BLaER1 treated with 17β-estradiol and CSF1 and Interleukin-3, amounts not matched to agents 10 nM and 100 nM (cell line): ENCODE results near the gene SP110.

ENCODE experiments used
- H3K27ac ChIP-seq, 11 experiments: shearing (Covaris generic); formaldehyde crosslinking; 2 replicates each; pipeline ENCODE4 v1.8.1; 2022
- H3K27me3 ChIP-seq, 11 experiments: shearing (Covaris generic); formaldehyde crosslinking; 2 replicates each; pipeline ENCODE4 v1.8.1; 2022
- H3K36me3 ChIP-seq, 11 experiments: shearing (Covaris generic); formaldehyde crosslinking; 2 replicates each; pipeline ENCODE4 v1.8.1; 2022
- H3K4me1 ChIP-seq, 10 experiments: shearing (Covaris generic); formaldehyde crosslinking; 2 replicates each; pipeline ENCODE4 v1.8.1; 2022
- H3K4me2 ChIP-seq, 11 experiments: shearing (Covaris generic); formaldehyde crosslinking; 2 replicates each; pipeline ENCODE4 v1.8.1; 2022
- H3K4me3 ChIP-seq, 10 experiments: shearing (Covaris generic); formaldehyde crosslinking; 2 replicates each; pipeline ENCODE4 v1.8.1; 2022
- H3K9ac ChIP-seq, 11 experiments: shearing (Covaris generic); formaldehyde crosslinking; 2 replicates each; pipeline ENCODE4 v1.8.1; 2022
- H3K9me3 ChIP-seq, 11 experiments: shearing (Covaris generic); formaldehyde crosslinking; replicated peaks in 1 of 11; 2 replicates each; pipeline ENCODE4 v1.8.1; 2022
- H4K20me1 ChIP-seq, 11 experiments: shearing (Covaris generic); formaldehyde crosslinking; 2 replicates each; pipeline ENCODE4 v1.8.1; 2022
- Cebpa-rat ChIP-seq, 11 experiments: shearing (Covaris generic); IDR thresholded peaks; 2 replicates each; pipeline ENCODE4 v1.8.1; 2022

Gene SP110

DNA sequence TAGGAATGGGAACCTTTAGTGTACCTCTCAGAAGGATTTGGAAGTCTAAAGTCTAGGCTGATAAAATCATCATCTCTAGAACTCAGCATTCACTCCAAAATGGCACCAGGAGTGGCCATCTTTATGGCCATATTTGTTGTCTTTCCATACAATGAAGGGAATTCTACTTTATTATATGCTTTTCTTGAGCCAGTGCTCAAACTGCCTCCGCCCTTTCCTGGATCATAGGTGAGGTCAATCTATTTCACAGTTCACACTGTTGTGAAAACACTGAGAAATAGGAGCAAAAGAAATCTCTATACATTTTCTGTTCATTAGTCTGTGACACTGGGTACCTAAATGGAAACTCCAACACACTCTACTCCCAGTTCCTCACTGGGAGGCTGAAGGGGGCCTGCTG is 55.6 kb downstream of the SP110 start:
- H3K27me3 ChIP-seq: no peaks in the 10 kb centered on the region
- peaks cover 0 to 24% (median 12%) of the 10 kb centered on the region in 10 experiments; a peak in 15 of 20 replicates for H3K4me1 ChIP-seq
- H4K20me1 ChIP-seq: no peaks in the 10 kb centered on the region
- no peak overlapping the region for H3K27ac ChIP-seq
- H3K9me3 ChIP-seq: peaks cover 0 to 13% (median 0%) of the 10 kb centered on the region in 11 experiments; a peak in 2 of 22 replicates
- no peak overlapping the region for H3K4me3 ChIP-seq
- H3K4me2 ChIP-seq: no peak overlapping the region
- TF ChIP-seq Cebpa-rat (IDR thresholded peaks at IDR 0.05): no peak
- H3K9ac ChIP-seq: no peak overlapping the region
- peaks cover 0 to 16% (median 6%) of the 10 kb centered on the region in 11 experiments; a peak in 10 of 22 replicates for H3K36me3 ChIP-seq

DNA sequence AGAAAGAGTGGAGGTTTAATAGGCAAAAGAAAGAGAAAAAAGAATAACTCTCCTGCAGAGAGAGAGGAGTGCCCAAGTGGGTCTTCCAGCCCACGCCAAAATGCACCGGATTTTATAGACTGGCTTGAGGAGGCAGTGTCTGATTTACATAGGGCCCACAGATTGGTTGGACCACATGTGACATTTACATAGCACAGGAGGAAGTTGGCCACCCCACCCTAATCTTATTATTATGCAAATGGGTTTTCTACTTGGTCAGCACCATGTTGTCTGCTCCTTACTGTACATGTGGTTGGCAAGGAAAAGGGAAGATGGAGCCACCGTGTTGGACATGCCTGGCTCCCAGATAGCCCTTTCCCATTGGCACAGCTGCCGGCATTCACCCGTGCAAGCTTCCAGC is 56.8 kb downstream of the SP110 start:
- H3K4me2 ChIP-seq: peak overlapping the region in 3 of 11 experiments; percentile 22 to 52 (median 38); a peak in 5 of 22 replicates
- peaks cover 1 to 24% (median 13%) of the 10 kb centered on the region in 10 experiments; a peak in 18 of 20 replicates for H3K4me1 ChIP-seq
- H4K20me1 ChIP-seq: no peaks in the 10 kb centered on the region
- no peak for TF ChIP-seq Cebpa-rat (IDR thresholded peaks at IDR 0.05)
- H3K9ac ChIP-seq: no peak overlapping the region
- peaks cover 0 to 18% (median 0%) of the 10 kb centered on the region in 11 experiments; a peak in 3 of 22 replicates for H3K9me3 ChIP-seq
- H3K36me3 ChIP-seq: peaks cover 0 to 10% (median 5%) of the 10 kb centered on the region in 11 experiments; a peak in 10 of 22 replicates
- H3K4me3 ChIP-seq: no peak overlapping the region
- H3K27ac ChIP-seq: no peak overlapping the region
- H3K27me3 ChIP-seq: no peaks in the 10 kb centered on the region

DNA sequence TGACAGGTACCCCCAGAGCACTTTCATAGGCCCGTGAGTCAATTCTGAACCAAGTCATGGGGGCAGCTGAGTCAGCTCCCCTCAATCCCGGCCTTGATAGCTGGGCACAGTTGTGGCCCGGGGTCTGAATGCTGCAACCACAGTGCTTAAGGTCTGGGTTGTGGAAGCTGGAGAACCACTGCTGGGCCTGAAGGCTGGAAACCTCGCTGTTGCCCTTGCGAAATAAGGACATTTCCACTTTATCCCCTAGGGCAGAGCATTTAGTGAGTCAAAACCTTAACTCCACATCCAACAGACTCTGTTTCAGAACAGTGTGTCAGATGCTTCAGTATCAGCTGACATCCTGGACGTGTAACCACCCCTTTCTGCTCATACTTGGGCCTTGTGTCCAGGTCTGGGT is 58.6 kb downstream of the SP110 start:
- Histone ChIP-seq H3K9me3 (peaks cover 0 to 18% (median 0%) of the 10 kb centered on the region in 11 experiments; a peak in 3 of 22 replicates), H3K9ac (no peak overlapping the region), H3K36me3 (0 out of 22 replicates have a peak, but pooled peaks cover 0 to 5% (median 0%) of the 10 kb centered on the region in 11 experiments), H3K27ac (peak overlapping the region in 7 of 11 experiments; percentile 7 to 58 (median 34); a peak in 10 of 22 replicates), H3K27me3 (no peaks in the 10 kb centered on the region), H4K20me1 (no peaks in the 10 kb centered on the region), H3K4me2 (peak overlapping the region in 7 of 11 experiments; percentile 8 to 46 (median 16); a peak in 10 of 22 replicates), H3K4me3 (no peak overlapping the region), H3K4me1 (peaks cover 5 to 24% (median 18%) of the 10 kb centered on the region in 10 experiments; a peak in 18 of 20 replicates)
- TF ChIP-seq Cebpa-rat (IDR thresholded peaks at IDR 0.05): peak in 4 of 11 experiments; percentile 7 to 52 (median 36); a peak in 4 of 22 replicates

DNA sequence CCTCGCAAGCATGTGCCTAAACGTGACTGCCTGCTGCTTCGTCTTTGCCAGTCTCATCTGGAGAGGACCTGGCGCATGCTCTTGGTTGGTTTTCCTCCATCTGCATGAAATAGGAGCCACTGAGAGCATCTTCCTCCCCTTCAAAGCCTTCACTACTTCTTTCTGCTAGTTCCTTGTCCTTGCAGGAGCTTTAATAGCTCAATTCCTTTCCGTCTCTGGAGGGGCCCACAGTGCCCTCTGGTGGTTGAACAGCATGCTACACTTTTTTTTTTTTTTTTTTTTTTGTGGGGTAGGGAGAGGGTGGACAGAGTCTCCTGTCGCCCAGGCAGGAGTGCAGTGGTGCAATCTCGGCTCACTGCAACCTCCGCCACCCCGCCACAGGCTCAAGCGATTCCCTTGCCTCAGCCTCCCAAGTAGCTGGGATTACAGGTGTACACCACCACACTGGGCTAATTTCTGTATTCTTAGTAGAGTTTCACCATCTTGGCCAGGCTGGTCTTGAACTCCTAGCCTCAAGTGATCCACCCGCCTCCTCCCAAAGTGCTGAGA is 59.6 kb downstream of the SP110 start:
- no peaks in the 10 kb centered on the region for H3K27me3 ChIP-seq
- peaks cover 0 to 18% (median 0%) of the 10 kb centered on the region in 11 experiments; a peak in 3 of 22 replicates for H3K9me3 ChIP-seq
- 0 out of 22 replicates have a peak, but pooled peaks cover 0 to 5% (median 0%) of the 10 kb centered on the region in 11 experiments for H3K36me3 ChIP-seq
- H4K20me1 ChIP-seq: no peaks in the 10 kb centered on the region
- peaks cover 6 to 31% (median 21%) of the 10 kb centered on the region in 10 experiments; a peak in 18 of 20 replicates for H3K4me1 ChIP-seq
- H3K4me3 ChIP-seq: no peak overlapping the region
- no peak for TF ChIP-seq Cebpa-rat (IDR thresholded peaks at IDR 0.05)
- peak overlapping the region in 7 of 11 experiments; percentile 7 to 58 (median 34); a peak in 6 of 22 replicates for H3K27ac ChIP-seq
- no peak overlapping the region; a peak in 1 of 22 replicates for H3K4me2 ChIP-seq
- no peak overlapping the region for H3K9ac ChIP-seq

DNA sequence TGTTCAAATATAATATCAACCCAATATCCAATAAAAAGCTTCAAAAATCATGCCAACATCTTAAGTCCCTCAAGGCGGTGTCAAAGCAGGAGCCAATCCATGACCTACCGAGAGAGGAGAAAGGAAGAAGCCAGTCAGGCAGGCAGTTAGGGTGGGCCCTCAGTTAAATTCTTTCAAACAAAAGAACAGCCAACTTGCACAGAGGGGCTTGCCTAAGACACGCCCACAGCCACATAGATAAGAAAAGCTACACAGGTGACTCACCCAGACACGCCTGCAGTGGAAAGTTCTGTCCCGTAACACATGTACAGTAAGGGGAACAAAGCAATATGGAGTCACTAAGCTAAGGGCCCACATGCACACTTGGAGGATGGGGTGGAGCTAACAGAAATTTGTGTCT is 61.3 kb downstream of the SP110 start:
- no peak overlapping the region for H3K9ac ChIP-seq
- H3K36me3 ChIP-seq: 0 out of 22 replicates have a peak, but pooled peaks cover 0 to 2% (median 0%) of the 10 kb centered on the region in 11 experiments
- H3K4me3 ChIP-seq: no peak overlapping the region
- H3K4me2 ChIP-seq: no peak overlapping the region
- H3K27ac ChIP-seq: no peak overlapping the region
- peaks cover 0 to 17% (median 0%) of the 10 kb centered on the region in 11 experiments; a peak in 2 of 22 replicates for H3K9me3 ChIP-seq
- H4K20me1 ChIP-seq: no peaks in the 10 kb centered on the region
- no peaks in the 10 kb centered on the region for H3K27me3 ChIP-seq
- no peak for TF ChIP-seq Cebpa-rat (IDR thresholded peaks at IDR 0.05)
- H3K4me1 ChIP-seq: peaks cover 12 to 36% (median 23%) of the 10 kb centered on the region in 10 experiments; a peak in 19 of 20 replicates

DNA sequence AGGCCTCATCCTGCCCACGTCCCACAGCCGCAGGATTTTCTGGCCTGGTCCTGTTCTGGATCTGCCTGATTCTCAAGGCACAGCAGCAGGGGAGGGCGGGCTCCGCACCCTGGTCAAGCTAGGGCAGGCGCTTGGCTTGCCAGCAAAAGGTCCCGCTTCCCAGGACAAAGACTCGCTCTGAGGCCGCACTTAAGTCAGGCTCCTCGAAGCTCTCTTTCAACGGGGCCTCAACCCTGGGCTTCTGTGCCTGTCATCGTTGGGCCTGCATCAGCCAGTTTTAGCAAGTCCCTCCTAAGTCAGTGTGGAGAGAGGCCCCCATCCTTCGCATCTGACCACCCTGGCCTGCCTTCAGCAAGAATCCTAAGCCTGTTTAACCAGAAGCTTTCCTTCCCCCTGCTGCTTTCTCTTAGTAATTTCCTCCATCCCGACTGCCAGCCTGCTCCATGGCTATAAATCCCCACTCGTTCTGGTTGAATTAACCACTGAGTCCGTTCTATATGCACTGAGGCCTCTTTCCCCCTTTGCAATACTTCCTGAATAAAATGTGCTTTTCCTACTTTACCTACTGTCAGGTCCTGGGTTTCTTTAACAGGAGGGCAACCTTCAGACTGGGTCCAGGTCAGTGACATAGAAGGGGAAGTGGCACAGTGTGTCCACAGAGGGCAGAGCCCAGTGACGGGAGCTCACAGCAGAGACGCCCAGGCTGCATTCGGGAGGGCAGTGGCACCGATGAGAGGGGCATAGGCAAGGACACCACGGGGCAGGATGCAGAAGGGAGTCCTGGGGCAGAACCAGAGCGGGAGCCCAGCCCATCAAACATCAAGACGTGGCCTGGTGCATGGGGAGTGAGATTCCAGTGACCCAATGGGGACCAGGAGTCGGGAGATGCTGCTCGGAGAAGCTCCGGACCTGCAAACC is 62.7 kb downstream of the SP110 start:
- H4K20me1 ChIP-seq: no peaks in the 10 kb centered on the region
- no peak overlapping the region for H3K4me3 ChIP-seq
- peaks cover 12 to 31% (median 23%) of the 10 kb centered on the region in 10 experiments; a peak in 19 of 20 replicates for H3K4me1 ChIP-seq
- H3K9me3 ChIP-seq: peaks cover 0 to 14% (median 4%) of the 10 kb centered on the region in 11 experiments; a peak in 9 of 22 replicates
- H3K36me3 ChIP-seq: no peaks in the 10 kb centered on the region
- H3K27me3 ChIP-seq: no peaks in the 10 kb centered on the region
- TF ChIP-seq Cebpa-rat (IDR thresholded peaks at IDR 0.05): no peak
- peak overlapping the region in 1 of 11 experiments; percentile 18; a peak in 1 of 22 replicates for H3K27ac ChIP-seq
- no peak overlapping the region for H3K9ac ChIP-seq
- peak overlapping the region in 2 of 11 experiments; percentile 21 to 25; a peak in 2 of 22 replicates for H3K4me2 ChIP-seq

DNA sequence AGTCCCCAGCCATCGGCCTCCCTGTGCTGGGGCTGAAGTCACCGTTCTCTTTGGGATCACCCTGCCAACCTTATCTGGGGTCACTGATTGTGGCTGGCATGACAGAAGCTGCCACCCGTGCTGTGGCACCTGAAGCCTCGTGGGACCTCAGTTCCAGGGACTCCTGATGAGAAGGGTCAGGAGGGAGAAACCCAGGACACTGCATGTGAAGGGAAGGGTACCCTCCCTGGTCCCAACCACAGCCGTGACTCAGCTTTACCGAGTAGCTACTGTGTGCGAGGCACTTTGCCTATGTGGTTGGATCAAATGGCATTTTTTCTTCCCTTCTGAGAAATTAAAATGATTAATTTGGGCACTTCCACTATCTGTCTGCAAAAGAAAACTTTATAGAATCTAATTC is 64.4 kb downstream of the SP110 start:
- H3K27ac ChIP-seq: 0 out of 22 replicates have a peak overlapping the region, but pooled peaks of 1 of the 11 experiments have one; percentile 22
- no peak for TF ChIP-seq Cebpa-rat (IDR thresholded peaks at IDR 0.05)
- H3K36me3 ChIP-seq: no peaks in the 10 kb centered on the region

DNA sequence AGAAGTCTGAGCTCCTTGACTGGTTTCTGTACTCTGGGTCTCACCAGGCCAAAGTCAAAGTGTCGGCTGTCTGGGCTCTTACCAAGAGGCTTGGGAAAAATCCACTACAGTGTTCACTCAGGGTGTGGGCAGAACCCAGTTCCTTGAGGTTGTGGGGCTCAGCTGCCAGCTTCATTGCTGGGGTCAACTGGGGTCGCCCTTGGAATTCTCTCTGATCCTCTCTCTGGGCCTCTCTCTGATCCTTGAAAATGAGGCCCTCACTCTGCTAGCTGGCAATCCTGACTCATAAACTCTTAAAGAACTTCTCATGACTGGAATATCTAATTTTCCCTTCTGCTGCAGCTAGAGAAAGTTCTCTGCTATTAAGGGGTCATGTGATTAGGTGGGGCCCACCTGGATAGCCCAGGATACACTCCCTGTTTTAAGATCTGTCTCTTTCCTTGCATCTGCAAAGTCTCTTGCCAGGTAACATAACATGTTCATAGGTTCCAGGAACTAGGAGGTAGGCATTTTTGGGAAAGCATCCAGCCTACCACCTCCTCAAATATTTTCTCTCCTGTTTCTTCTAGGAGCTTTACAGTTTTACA is 66.3 kb downstream of the SP110 start:
- TF ChIP-seq Cebpa-rat (IDR thresholded peaks at IDR 0.05): no peak
- H3K9me3 ChIP-seq: peaks cover 0 to 17% (median 7%) of the 10 kb centered on the region in 11 experiments; a peak in 11 of 22 replicates
- no peaks in the 10 kb centered on the region for H4K20me1 ChIP-seq
- H3K4me3 ChIP-seq: no peak overlapping the region
- H3K9ac ChIP-seq: no peak overlapping the region
- peaks cover 4 to 17% (median 12%) of the 10 kb centered on the region in 10 experiments; a peak in 14 of 20 replicates for H3K4me1 ChIP-seq
- H3K36me3 ChIP-seq: no peaks in the 10 kb centered on the region
- no peaks in the 10 kb centered on the region for H3K27me3 ChIP-seq
- no peak overlapping the region for H3K27ac ChIP-seq
- H3K4me2 ChIP-seq: no peak overlapping the region

More for the DNA sequence above, 64.4 kb downstream of the SP110 start:
- no peak overlapping the region for H3K9ac ChIP-seq
- no peaks in the 10 kb centered on the region for H4K20me1 ChIP-seq
- peaks cover 4 to 17% (median 12%) of the 10 kb centered on the region in 10 experiments; a peak in 15 of 20 replicates for H3K4me1 ChIP-seq
- no peak overlapping the region for H3K4me3 ChIP-seq
- H3K9me3 ChIP-seq: peaks cover 0 to 21% (median 7%) of the 10 kb centered on the region in 11 experiments; a peak in 11 of 22 replicates
- peak overlapping the region in 7 of 11 experiments; percentile 5 to 64 (median 27); a peak in 10 of 22 replicates for H3K4me2 ChIP-seq
- H3K27me3 ChIP-seq: no peaks in the 10 kb centered on the region
